ENCODE results near the gene MGMT.

MGMT gene

DNA sequence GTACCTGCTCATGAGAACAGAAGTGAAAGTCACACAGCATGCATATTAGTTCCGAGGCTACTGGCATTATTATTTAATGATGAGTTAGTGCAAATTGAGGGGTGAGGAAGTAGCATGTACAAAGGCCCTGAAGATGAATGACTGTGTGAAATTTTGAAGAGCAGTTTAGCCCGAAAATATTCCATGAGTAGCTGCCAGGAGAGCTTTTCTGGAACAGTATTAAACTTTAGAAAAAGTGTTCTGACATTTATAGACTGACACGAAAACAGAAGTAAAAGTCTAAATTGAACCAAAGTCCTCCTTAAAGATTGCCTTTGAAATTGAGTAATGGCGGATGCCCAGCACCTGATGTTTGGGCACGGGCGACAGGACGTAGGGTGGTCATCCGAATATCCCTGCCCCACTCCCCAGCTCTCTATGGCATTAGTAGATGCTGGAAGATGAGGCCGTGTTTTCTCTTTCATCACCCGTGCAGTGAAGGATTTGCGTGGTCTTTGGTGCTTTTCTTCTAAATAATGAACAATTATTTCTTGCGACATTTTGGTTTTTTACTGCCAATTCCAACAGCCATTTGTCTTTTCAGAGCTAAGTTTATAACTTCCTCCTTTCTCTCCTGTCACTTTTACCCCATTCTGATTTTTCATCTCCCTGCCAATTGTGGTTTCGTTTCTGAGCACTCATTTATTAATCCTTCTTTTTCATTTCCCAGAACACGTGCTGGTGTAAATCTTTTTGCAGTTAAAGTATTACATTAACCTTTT is 192.6 kb downstream of the MGMT start:
- no peak for DNase-seq

- no peak for DNase-seq
Observed at GRCh38 chr10:129660569-129660968, 193.5 kb downstream of the MGMT start.

DNA sequence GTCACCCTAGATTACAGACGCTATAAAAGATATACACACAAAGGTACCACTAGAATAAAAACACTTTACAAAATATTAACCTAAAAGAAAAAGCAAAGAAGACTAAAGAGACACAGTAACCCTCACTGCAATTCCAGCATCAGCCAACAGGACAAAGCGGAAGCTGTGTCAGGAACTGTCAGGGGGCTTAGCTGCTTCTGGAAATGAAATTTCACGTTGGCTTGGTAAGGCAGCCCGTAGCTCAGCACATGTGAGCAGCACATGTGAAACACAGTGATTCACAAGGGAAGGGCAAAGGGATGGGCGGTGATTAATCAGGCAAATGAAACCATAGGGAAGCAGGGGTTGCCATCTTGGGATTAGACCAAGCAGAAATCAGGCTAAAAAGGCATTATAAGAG is 195.4 kb downstream of the MGMT start:
- no peak for DNase-seq

DNA sequence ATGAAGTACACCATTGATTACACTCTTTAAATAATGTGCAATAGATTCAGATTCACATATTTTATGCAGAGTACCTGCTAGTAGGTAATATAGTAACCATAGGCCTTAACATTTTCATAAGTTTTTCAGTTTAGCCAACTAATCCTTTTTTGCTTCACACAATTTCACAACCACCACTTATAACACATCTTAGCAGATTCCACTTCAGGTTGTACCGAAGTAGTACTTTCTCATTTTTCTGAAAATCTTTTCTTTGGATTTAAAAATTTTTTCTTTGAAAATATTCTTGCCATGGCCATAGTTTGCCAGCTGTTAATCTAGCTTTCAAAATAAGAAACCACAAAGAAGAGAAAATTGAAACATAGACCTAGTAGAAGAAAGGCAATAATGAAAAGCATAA is 203.1 kb downstream of the MGMT start:
- DNase-seq = no peak

GRCh38 chr10:129673292-129673691 is 206.3 kb downstream of the MGMT start:
- no peak for DNase-seq

- no peak for DNase-seq
Observed at GRCh38 chr10:129675027-129675769, 208.2 kb downstream of the MGMT start.

DNA sequence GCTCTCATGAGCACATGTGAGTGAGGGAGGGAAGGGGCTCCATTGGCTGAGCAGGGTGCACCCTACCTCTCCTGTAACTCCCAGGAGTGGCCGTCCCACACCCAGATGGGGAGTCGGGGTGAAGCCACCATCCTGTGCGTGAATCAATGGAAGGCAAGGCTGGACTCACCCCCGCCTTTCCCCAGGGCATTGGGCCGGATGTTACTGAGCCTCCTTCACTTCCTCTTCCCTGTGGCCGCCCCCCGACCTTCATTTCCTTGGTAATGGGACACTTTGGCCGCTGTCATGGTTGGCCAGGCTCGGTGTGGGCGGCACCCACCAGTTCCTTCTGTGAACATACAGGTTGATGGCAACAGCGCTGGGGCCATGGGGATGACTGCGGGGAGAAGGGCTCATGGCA is 209.0 kb downstream of the MGMT start:
- no peak for DNase-seq

GRCh38 chr10:129677377-129677927 is 210.4 kb downstream of the MGMT start:
- DNase-seq = no peak

DNA sequence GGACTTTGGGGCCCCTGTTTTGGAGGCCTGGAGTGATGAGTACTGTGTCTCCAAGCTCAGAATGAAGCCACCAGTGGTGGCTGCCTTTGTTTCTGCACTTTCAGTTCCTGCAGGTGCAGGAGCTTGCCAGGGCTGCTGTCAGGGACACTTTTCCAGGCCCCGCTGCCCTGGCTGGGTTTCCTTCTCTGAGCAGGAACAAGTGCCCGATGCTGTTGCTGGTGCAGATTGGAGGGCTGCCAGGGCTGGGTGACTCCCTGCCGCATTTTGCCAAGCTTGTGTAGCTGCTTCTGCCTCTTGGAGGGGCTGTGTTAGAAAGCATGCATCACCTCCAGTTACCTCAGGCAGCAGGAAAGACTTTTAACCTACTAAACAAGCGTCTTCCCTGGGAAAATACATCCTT is 211.1 kb downstream of the MGMT start:
- no peak for DNase-seq

DNA sequence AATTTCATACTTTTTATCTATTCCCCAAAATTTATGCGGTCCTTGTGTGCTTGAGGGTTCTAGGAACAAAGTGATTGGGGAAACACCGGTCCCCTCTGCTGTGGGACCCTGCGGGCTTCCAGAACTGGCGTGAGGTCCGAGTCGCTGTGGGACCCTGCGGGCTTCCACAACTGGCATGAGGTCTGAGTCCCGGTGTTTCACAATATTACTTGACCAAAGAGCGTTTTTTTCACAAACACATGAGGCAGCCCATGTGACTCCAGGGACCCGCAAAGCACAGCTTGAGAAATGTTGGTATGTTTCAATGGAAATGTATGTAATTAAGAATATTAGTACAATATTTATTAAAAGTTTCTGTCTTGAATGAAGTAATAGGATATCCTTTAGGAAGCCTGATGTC is 212.2 kb downstream of the MGMT start:
- DNase-seq = no peak

- DNase-seq = no peak
Observed at GRCh38 chr10:129680661-129681344, 213.8 kb downstream of the MGMT start.

GRCh38 chr10:129681856-129682255 is 214.8 kb downstream of the MGMT start:
- DNase-seq = no peak

DNA sequence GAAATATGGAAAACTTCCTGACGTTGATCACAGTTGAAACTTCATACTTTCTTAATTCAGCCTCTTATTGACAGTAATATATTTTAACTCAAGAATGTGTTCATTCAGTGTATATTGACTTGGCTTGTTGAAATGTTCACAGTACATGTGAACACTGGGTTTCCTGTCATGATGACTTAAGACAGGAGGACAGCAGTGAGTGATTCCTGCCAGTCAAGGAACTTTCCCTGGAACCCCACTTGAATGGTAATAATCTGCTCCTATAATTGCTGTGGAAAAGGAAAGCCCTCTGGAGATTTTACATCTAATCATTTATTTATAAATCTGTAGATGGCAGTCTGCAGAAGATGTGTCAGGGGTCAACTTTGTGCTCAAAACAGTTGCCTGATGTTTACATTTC is 216.5 kb downstream of the MGMT start:
- no peak for DNase-seq

- no peak for DNase-seq
Observed at GRCh38 chr10:129683920-129684319, 216.9 kb downstream of the MGMT start.

DNA sequence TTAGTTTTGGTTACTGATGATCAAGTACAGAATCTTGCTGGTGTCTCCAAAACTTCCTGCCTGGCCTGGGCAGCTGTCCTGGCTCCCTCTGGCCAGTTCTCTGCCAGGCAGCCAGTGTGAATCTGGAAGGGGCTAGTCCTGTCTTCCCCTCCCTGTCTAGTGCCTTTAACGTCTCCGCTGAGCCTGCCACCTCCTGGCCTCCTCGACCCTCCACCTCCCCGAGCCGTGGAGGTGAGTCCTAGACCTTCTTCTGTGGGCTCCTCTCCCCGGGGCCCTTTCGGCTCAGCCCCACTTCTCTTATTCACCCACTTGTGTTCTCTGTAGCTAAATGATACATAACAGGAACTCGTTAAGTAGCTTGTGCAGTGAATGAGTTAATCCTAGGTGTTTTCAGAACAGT is 218.2 kb downstream of the MGMT start:
- DNase-seq = no peak

GRCh38 chr10:129689671-129690071 is 222.6 kb downstream of the MGMT start:
- no peak for DNase-seq

GRCh38 chr10:129690248-129691070 is 223.4 kb downstream of the MGMT start:
- DNase-seq = no peak

DNA sequence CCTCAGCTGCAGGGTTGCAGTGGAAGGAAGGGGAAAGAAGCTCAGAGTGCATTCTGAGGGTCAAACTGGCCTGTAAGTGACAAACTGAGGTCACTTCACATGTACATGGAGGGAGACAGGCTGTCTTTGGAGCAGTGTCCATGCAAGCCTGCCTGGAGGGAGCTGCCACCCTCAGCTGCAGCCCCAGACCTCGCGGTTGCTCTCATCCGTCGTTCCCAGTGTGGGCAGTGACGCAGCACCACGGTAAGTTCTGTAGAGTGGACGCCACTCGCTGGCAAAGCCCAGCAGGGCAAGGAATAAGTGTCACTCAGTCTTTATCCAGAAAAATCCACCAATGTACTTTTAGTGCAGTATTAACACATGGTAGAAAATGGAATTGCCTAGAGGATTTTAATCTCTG is 225.7 kb downstream of the MGMT start:
- no peak for DNase-seq

- DNase-seq = no peak
Observed at GRCh38 chr10:129693382-129693781, 226.3 kb downstream of the MGMT start.

DNA sequence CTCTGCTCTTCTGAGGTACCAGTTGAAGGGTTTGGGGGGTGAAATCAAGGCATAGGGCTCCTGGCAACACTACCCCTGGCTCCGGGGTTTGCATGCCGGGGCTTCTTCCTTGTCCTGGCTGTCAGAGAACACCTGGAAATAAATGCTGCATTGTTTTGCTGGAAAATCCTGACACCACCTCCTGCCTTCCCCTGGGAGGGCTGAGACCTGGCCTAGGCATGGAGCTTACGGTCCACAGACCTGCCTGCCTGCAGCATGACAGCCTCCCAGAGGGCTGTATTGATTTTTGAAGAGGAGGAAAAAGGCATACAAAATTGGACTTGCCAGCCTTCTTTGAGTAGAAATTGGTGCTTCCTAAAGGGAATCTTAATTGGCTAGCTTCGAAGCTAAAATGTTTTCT is 227.1 kb downstream of the MGMT start:
- no peak for DNase-seq

DNA sequence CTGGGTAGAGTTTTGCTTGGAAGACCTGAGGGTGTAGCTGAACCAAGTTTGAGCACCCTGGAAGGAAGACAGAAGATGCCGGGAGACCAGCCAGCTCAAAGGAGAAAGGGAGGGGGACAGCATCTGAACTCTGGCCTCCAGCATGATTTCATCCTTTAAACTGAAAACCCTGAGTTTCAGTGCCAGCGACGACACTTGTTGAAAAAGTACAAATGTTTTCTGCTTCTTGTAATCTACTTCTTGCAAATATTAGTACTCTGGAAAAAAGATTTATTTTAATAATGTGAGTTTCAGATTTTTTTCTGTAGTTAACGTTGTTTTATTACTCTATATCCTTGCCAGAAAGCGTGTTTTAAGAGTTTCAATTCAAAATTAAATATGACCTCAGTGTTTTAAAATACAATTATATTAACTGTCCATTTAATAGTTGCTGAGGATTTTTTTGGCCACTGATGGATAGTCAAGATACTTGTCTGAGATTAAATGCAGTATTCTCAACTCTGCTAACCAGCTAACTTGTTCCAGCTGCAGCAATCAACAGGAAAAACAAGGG is 227.7 kb downstream of the MGMT start:
- DNase-seq = no peak

DNA sequence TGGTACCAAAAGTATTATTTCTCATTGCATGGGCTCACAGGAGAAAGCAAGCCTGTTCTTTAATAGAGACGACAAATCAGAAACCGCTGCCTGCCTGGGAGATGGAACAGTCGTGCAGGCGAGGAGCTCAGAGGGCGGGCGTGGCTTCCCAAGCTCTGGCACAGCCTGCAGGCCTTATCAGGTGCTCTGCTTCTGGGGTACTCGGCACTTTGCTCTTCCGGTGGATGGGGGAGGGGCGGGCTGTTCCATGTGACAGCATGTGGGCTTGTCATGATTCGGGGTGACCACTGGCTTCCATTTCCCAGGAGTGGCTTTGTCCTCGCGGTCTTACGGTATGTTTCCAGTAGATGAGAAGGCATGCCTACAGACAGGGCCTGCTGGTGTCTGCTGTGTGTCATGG is 228.6 kb downstream of the MGMT start:
- DNase-seq = no peak

- no peak for DNase-seq
Observed at GRCh38 chr10:129696636-129697035, 229.6 kb downstream of the MGMT start.

Measured in stimulated activated CD4-positive, alpha-beta T cell treated with anti-CD3 and anti-CD28 coated beads, Interleukin-4, amount 100 ng/mL, for 24 hours (primary cell).